WTC11 (cell line): ENCODE results near the gene RBBP4. TPM values are rescaled to one million over a fixed set of nuclear protein-coding genes. Genes with fewer than 3 reads are reported as not detected.

Experiments
- ATAC-seq: fragments of 200-7000 bp; cut with Tn5 transposase; 2 replicates; pipeline ENCODE4 v1.10.0; 2021; ENCODE audit warnings: mild to moderate bottlenecking, moderate library complexity
- CTCF ChIA-PET: fragments of 300-600 bp; sonication (Branson Sonifier 250); formaldehyde crosslinking; loops from one replicate; lab custom pipeline; 2021; ENCODE audit warnings: antibody characterized with exemption; lab: Charles Lee
- POLR2A ChIA-PET: fragments of 350-600 bp; sonication (Branson Sonifier 250); formaldehyde crosslinking; loops from one replicate; lab custom pipeline; 2021; ENCODE audit warnings: antibody characterized with exemption; lab: Charles Lee
- DNase-seq: peaks from one replicate; pipeline ENCODE4 v3.0.0; 2021; ENCODE audit warnings: low spot score
- H3K27ac Mint-ChIP-seq: 2 replicates; pipeline ENCODE4 v1.8.0; 2021; ENCODE audit warnings: mixed read lengths
- H3K27me3 Mint-ChIP-seq: 2 replicates; pipeline ENCODE4 v1.8.0; 2021; ENCODE audit warnings: low read depth, mild to moderate bottlenecking, moderate library complexity, mixed read lengths
- H3K36me3 Mint-ChIP-seq: 2 replicates; pipeline ENCODE4 v1.8.0; 2021; ENCODE audit warnings: mixed read lengths
- H3K4me1 Mint-ChIP-seq: 2 replicates; pipeline ENCODE4 v1.8.0; 2022; ENCODE audit warnings: mixed read lengths
- H3K4me3 Mint-ChIP-seq: 2 replicates; pipeline ENCODE4 v1.8.0; 2021; ENCODE audit warnings: mild to moderate bottlenecking, moderate library complexity, mixed read lengths
- H3K9me3 Mint-ChIP-seq: 2 replicates; pipeline ENCODE4 v1.8.0; 2021; ENCODE audit warnings: mixed read lengths
- CREB1 ChIP-seq: sonication (generic); formaldehyde crosslinking; IDR thresholded peaks from 2 replicates; pipeline ENCODE4 v1.8.0; 2023; ENCODE audit warnings: mild to moderate bottlenecking, missing genetic modification reagents
- FOXP1 ChIP-seq: sonication (generic); formaldehyde crosslinking; IDR thresholded peaks from 2 replicates; pipeline ENCODE4 v1.8.0; 2022; ENCODE audit warnings: missing genetic modification reagents, mild to moderate bottlenecking, moderate library complexity, borderline replicate concordance
- HMGA2 ChIP-seq: fragments of 250-450 bp; sonication (Bioruptor Pico); IDR thresholded peaks from 2 replicates; pipeline ENCODE4 v1.4.0; 2021; ENCODE audit warnings: mild to moderate bottlenecking, moderate library complexity
- IRF2 ChIP-seq: sonication (generic); formaldehyde crosslinking; IDR thresholded peaks from 2 replicates; pipeline ENCODE4 v1.8.0; 2022; ENCODE audit warnings: low read depth, missing genetic modification reagents, borderline replicate concordance
- KAT7 ChIP-seq: sonication (generic); formaldehyde crosslinking; IDR thresholded peaks from 2 replicates; pipeline ENCODE4 v1.8.1; 2023; ENCODE audit warnings: missing genetic modification reagents, mild to moderate bottlenecking, borderline replicate concordance
- NR2C2 ChIP-seq: sonication (generic); formaldehyde crosslinking; IDR thresholded peaks from 2 replicates; pipeline ENCODE4 v1.8.0; 2022; ENCODE audit warnings: mild to moderate bottlenecking, missing genetic modification reagents
- SMAD4 ChIP-seq: sonication (generic); formaldehyde crosslinking; IDR thresholded peaks from 2 replicates; pipeline ENCODE4 v1.8.0; 2022; ENCODE audit warnings: mild to moderate bottlenecking, missing genetic modification reagents
- TP53 ChIP-seq: sonication (generic); formaldehyde crosslinking; IDR thresholded peaks from 2 replicates; pipeline ENCODE4 v1.8.1; 2023; ENCODE audit warnings: mild to moderate bottlenecking, missing genetic modification reagents
- ZNF121 ChIP-seq: sonication (generic); formaldehyde crosslinking; IDR thresholded peaks from 2 replicates; pipeline ENCODE4 v1.8.0; 2023; ENCODE audit warnings: missing genetic modification reagents
- ZNF138 ChIP-seq: sonication (generic); formaldehyde crosslinking; conservative IDR thresholded peaks from 2 replicates; pipeline ENCODE4 v1.8.1; 2022; ENCODE audit warnings: mild to moderate bottlenecking, moderate library complexity, missing genetic modification reagents
- ZNF219 ChIP-seq: sonication (generic); formaldehyde crosslinking; IDR thresholded peaks from 2 replicates; pipeline ENCODE4 v1.8.0; 2023; ENCODE audit warnings: missing genetic modification reagents, mild to moderate bottlenecking, borderline replicate concordance
- ZNF263 ChIP-seq: sonication (generic); formaldehyde crosslinking; IDR thresholded peaks from 2 replicates; pipeline ENCODE4 v1.8.1; 2022; ENCODE audit warnings: low read depth, mild to moderate bottlenecking, moderate library complexity, missing genetic modification reagents
- ZNF532 ChIP-seq: fragments of 250-450 bp; sonication (Bioruptor Pico); IDR thresholded peaks from 2 replicates; pipeline ENCODE4 v1.9.0; 2021; ENCODE audit warnings: mild to moderate bottlenecking, borderline replicate concordance
- ZSCAN18 ChIP-seq: fragments of 250-450 bp; sonication (Bioruptor Pico); IDR thresholded peaks from 2 replicates; pipeline ENCODE4 v2.1.2; 2022; ENCODE audit warnings: mild to moderate bottlenecking, moderate library complexity
- total RNA-seq: library from RNA; stranded (reverse); gene quantifications from 3 replicates; pipeline ENCODE4 v1.2.3, GENCODE V29; 2021
- TF ChIP-seq, protein P1 (sequence below): fragments of 250-450 bp; sonication (Bioruptor Pico); IDR thresholded peaks from 2 replicates; pipeline ENCODE4 v1.8.0; 2021; ENCODE audit warnings: mild to moderate bottlenecking
- TF ChIP-seq, protein P2 (sequence below): fragments of 250-450 bp; sonication (Bioruptor Pico); IDR thresholded peaks from 2 replicates; pipeline ENCODE4 v1.9.0; 2021; ENCODE audit warnings: mild to moderate bottlenecking

The RBBP4 gene
- total RNA-seq, 1 experiment from 2014 or later = 331 TPM

GRCh38 chr1:32725615-32725982 lies 74.6 kb downstream of the RBBP4 start:
- CTCF ChIA-PET = interaction anchor here (0.5 to 6.0 kb wide), 7 partner anchors 9 to 318 kb away, joined by 3 to 47 read pairs (median 4); no protein-coding TSS in a partner anchor
- Mint-ChIP-seq H3K36me3 (no peaks in the 10 kb centered on the region), H3K27ac (no peak overlapping the region), H3K27me3 (peaks cover 4% of the 10 kb centered on the region), H3K4me1 (peaks cover 17% of the 10 kb centered on the region), H3K9me3 (no peaks in the 10 kb centered on the region), H3K4me3 (no peak overlapping the region)
- POLR2A ChIA-PET = interaction anchor here (0.6 kb wide), 1 partner anchor 8 kb away, joined by 3 read pairs; no protein-coding TSS in a partner anchor
- TF ChIP-seq NR2C2 (CRISPR knock-in tag) (no peak), KAT7 (CRISPR knock-in tag) (no peak), IRF2 (CRISPR knock-in tag) (no peak), ZNF219 (CRISPR knock-in tag) (no peak), TP53 (CRISPR knock-in tag) (no peak), FOXP1 (CRISPR knock-in tag) (no peak; the same call in 1 of the 2 replicates), ZNF121 (CRISPR knock-in tag) (no peak), HMGA2 (CRISPR knock-in tag) (no peak), ZNF138 (CRISPR knock-in tag) (no peak), ZNF532 (CRISPR knock-in tag) (no peak), ZSCAN18 (CRISPR knock-in tag) (no peak)
- TF ChIP-seq, protein P1, sequence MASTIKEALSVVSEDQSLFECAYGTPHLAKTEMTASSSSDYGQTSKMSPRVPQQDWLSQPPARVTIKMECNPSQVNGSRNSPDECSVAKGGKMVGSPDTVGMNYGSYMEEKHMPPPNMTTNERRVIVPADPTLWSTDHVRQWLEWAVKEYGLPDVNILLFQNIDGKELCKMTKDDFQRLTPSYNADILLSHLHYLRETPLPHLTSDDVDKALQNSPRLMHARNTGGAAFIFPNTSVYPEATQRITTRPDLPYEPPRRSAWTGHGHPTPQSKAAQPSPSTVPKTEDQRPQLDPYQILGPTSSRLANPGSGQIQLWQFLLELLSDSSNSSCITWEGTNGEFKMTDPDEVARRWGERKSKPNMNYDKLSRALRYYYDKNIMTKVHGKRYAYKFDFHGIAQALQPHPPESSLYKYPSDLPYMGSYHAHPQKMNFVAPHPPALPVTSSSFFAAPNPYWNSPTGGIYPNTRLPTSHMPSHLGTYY (CRISPR knock-in tag) = no peak
- TF ChIP-seq, protein P2, sequence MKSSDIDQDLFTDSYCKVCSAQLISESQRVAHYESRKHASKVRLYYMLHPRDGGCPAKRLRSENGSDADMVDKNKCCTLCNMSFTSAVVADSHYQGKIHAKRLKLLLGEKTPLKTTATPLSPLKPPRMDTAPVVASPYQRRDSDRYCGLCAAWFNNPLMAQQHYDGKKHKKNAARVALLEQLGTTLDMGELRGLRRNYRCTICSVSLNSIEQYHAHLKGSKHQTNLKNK (CRISPR knock-in tag) = no peak
- ATAC-seq = no peak
- DNase-seq = no peak

DNA sequence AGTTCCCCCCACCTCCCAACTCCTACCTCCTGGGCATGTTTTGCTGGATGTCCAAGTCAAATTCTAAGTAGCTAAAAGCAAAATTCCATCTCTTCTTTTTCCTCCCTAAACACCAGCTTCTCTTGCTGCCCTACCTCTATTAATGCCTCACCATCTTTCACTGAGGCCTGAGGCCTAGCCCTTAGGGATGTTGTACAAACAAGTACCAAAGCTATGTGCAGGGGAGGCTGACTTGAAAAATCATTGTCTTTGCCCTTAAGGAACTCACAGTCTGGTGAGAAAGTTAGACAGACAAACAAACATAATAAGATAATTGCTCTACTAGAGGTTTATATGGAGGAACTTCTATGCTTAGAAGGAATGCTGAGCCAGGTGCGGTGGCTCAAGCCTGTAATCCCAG lies 76.9 kb downstream of the RBBP4 start:
- no peak for DNase-seq
- TF ChIP-seq SMAD4 (CRISPR knock-in tag) (no peak), CREB1 (CRISPR knock-in tag) (no peak), ZNF263 (no peak)
- TF ChIP-seq, all 79 proteins: peak for 0
- Mint-ChIP-seq H3K27ac (no peak overlapping the region), H3K9me3 (no peaks in the 10 kb centered on the region), H3K4me3 (no peak overlapping the region), H3K36me3 (no peaks in the 10 kb centered on the region), H3K27me3 (no peaks in the 10 kb centered on the region), H3K4me1 (peaks cover 21% of the 10 kb centered on the region)
- CTCF ChIA-PET = interaction anchor here (0.6 to 6.0 kb wide), 3 partner anchors 9 to 235 kb away, joined by 3 to 47 read pairs (median 4); no protein-coding TSS in a partner anchor
- no peak for ATAC-seq
- POLR2A ChIA-PET = no interaction called here
